ENCODE measurements around the gene RPIA. TPM values are rescaled to one million over a fixed set of nuclear protein-coding genes. Genes with fewer than 3 reads are reported as not detected.

RPIA gene
- total RNA-seq, 1 experiment from 2014 or later = 21.3 TPM

DNA sequence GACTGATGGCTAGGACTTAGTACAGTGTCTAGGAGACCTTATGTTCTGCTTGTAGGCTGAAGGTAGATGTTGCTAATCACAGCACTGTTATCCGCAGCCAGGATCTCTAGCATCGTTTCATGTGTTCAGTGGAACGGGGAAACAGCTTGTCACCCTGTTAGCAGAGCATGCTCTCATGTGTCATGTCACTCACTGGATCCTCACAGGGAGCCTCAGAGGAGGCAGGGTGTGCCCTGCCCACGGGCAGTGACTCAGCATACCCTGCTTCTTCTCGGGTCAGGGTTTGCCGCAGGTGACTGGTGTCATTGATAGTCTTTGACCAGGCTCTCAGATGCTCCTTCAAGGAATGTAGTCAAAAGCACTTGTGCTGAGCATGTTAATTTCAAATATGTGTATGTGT lies 44.4 kb downstream of the RPIA start:
- Histone ChIP-seq H3K36me3 (ENCODE audit: low read depth) (0 out of 2 replicates have a peak, but pooled peaks cover 5% of the 10 kb centered on the region), H3K27ac (no peak overlapping the region), H2AFZ (no peak overlapping the region), H3F3A (ENCODE audit: insufficient read depth, low read depth) (no peaks in the 10 kb centered on the region), H3K79me2 (ENCODE audit: low read depth) (no peaks in the 10 kb centered on the region), H3K9me2 (ENCODE audit: insufficient read depth) (no peaks in the 10 kb centered on the region), H3K27me3 (ENCODE audit: insufficient read depth, low read depth) (no peaks in the 10 kb centered on the region), H3K4me3 (no peak overlapping the region), H3K9me3 (ENCODE audit: insufficient read depth, low read depth) (no peaks in the 10 kb centered on the region), H3K4me2 (no peak overlapping the region), H3K4me1 (replicated peaks; ENCODE audit: insufficient read depth) (peaks cover 16% of the 10 kb centered on the region; the same call in 1 of the 2 replicates), H4K20me1 (ENCODE audit: insufficient read depth) (0 out of 2 replicates have a peak, but pooled peaks cover 3% of the 10 kb centered on the region)
- intact Hi-C loops (cut with micrococcal nuclease; ENCODE audit: unreplicated experiment) = loop anchor here (5.0 kb wide), 1 partner anchor 44 kb away; the partner anchor contains the start of gene RPIA
- TF ChIP-seq, protein P1, sequence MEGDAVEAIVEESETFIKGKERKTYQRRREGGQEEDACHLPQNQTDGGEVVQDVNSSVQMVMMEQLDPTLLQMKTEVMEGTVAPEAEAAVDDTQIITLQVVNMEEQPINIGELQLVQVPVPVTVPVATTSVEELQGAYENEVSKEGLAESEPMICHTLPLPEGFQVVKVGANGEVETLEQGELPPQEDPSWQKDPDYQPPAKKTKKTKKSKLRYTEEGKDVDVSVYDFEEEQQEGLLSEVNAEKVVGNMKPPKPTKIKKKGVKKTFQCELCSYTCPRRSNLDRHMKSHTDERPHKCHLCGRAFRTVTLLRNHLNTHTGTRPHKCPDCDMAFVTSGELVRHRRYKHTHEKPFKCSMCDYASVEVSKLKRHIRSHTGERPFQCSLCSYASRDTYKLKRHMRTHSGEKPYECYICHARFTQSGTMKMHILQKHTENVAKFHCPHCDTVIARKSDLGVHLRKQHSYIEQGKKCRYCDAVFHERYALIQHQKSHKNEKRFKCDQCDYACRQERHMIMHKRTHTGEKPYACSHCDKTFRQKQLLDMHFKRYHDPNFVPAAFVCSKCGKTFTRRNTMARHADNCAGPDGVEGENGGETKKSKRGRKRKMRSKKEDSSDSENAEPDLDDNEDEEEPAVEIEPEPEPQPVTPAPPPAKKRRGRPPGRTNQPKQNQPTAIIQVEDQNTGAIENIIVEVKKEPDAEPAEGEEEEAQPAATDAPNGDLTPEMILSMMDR (conservative IDR thresholded peaks at IDR 0.05) = no peak
- no peak for TF ChIP-seq EZH2 (IDR thresholded peaks at IDR 0.05; ENCODE audit: low read depth)
- no TSS peak for BruUV-seq (replicated peaks)
- peak; percentile 43 to 65 for DNase-seq
- CTCF ChIA-PET = interaction anchor here (0.6 kb wide), 1 partner anchor 382 kb away, joined by 3 read pairs; no protein-coding TSS in a partner anchor
- POLR2A ChIA-PET (ENCODE audit: unreplicated experiment) = no interaction called here

DNA sequence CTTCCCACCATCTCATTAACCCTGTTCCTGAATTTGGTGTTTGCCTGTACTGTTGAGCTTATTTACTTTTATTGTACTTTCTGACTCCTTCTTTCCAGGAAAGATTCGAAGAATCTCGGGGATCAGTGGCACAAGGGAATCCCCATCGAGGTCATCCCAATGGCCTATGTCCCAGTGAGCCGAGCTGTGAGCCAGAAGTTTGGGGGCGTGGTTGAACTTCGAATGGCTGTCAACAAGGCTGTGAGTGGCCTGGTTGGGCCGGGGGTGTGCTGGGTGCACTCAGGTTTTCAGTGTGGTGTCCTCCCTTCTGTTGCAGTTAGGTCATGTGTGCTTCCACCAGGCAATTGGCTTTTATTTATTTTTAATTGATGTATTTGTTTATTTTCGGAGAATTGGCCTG lies 45.0 kb downstream of the RPIA start:
- H3K9me3 ChIP-seq (ENCODE audit: insufficient read depth, low read depth) = no peaks in the 10 kb centered on the region
- no peak overlapping the region for H2AFZ ChIP-seq
- 0 out of 2 replicates have a peak, but pooled peaks cover 5% of the 10 kb centered on the region for H3K36me3 ChIP-seq (ENCODE audit: low read depth)
- ChIA-PET CTCF (interaction anchor here (0.6 kb wide), 1 partner anchor 17 kb away, joined by 6 read pairs; no protein-coding TSS in a partner anchor), POLR2A (ENCODE audit: unreplicated experiment) (no interaction called here)
- intact Hi-C loops (cut with micrococcal nuclease; ENCODE audit: unreplicated experiment) = loop anchor here (5.0 kb wide), 1 partner anchor 44 kb away; the partner anchor contains the start of gene RPIA
- H3F3A ChIP-seq (ENCODE audit: insufficient read depth, low read depth) = no peaks in the 10 kb centered on the region
- no peak for DNase-seq
- H3K4me3 ChIP-seq = no peak overlapping the region
- H3K4me1 ChIP-seq (replicated peaks; ENCODE audit: insufficient read depth) = peaks cover 16% of the 10 kb centered on the region; the same call in 1 of the 2 replicates
- no peak overlapping the region for H3K4me2 ChIP-seq
- TF ChIP-seq, protein P1 (conservative IDR thresholded peaks at IDR 0.05) = no peak
- no peak for TF ChIP-seq EZH2 (IDR thresholded peaks at IDR 0.05; ENCODE audit: low read depth)
- H3K27me3 ChIP-seq (ENCODE audit: insufficient read depth, low read depth) = no peaks in the 10 kb centered on the region
- 0 out of 2 replicates have a peak, but pooled peaks cover 3% of the 10 kb centered on the region for H4K20me1 ChIP-seq (ENCODE audit: insufficient read depth)
- no TSS peak for BruUV-seq (replicated peaks)
- no peaks in the 10 kb centered on the region for H3K79me2 ChIP-seq (ENCODE audit: low read depth)
- no peaks in the 10 kb centered on the region for H3K9me2 ChIP-seq (ENCODE audit: insufficient read depth)
- H3K27ac ChIP-seq = no peak overlapping the region

DNA sequence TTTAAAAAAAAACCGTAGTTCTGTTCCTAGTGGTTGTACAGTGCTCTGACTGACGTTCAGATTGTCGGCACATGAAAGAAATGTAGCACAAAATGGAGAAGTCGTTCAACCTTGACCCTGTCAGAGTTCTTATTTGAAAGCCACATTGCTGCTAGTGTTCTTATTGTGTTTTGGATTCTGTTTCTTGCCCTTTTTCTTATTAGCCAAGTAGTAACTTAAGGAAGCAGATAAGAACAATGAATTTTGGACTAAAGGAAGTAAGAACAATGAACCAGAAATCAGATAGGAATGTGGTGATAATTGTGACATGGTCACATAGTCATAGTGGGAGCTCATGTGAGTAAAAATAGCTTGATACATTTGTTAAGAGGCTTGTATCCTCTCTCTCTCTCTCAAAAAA lies 45.9 kb downstream of the RPIA start:
- Histone ChIP-seq H3K4me1 (replicated peaks; ENCODE audit: insufficient read depth) (peaks cover 16% of the 10 kb centered on the region; the same call in 1 of the 2 replicates), H3F3A (ENCODE audit: insufficient read depth, low read depth) (no peaks in the 10 kb centered on the region), H3K9me3 (ENCODE audit: insufficient read depth, low read depth) (no peaks in the 10 kb centered on the region), H3K79me2 (ENCODE audit: low read depth) (no peaks in the 10 kb centered on the region), H3K9me2 (ENCODE audit: insufficient read depth) (no peaks in the 10 kb centered on the region), H3K4me2 (no peak overlapping the region), H4K20me1 (ENCODE audit: insufficient read depth) (0 out of 2 replicates have a peak, but pooled peaks cover 3% of the 10 kb centered on the region), H3K36me3 (ENCODE audit: low read depth) (peaks cover 7% of the 10 kb centered on the region; the same call in 1 of the 2 replicates), H3K27ac (no peak overlapping the region), H3K4me3 (no peak overlapping the region), H3K27me3 (ENCODE audit: insufficient read depth, low read depth) (no peaks in the 10 kb centered on the region), H2AFZ (no peak overlapping the region)
- intact Hi-C loops (cut with micrococcal nuclease; ENCODE audit: unreplicated experiment) = loop anchor here (5.0 kb wide), 1 partner anchor 45 kb away; the partner anchor contains the start of gene RPIA
- TF ChIP-seq EZH2 (IDR thresholded peaks at IDR 0.05; ENCODE audit: low read depth) = no peak
- TF ChIP-seq, protein P1 (conservative IDR thresholded peaks at IDR 0.05) = no peak
- ChIA-PET POLR2A (ENCODE audit: unreplicated experiment) (interaction anchor here (0.6 kb wide), 1 partner anchor 14 kb away, joined by 6 read pairs; no protein-coding TSS in a partner anchor), CTCF (interaction anchor here (0.6 kb wide), 1 partner anchor 71 kb away, joined by 3 read pairs; no protein-coding TSS in a partner anchor)
- DNase-seq = peak in 1 of 2 experiments; percentile 38
- BruUV-seq (replicated peaks) = no TSS peak
